Measurements from ENCODE around the gene ALOX12. TPM values are rescaled to one million over a fixed set of nuclear protein-coding genes. Genes with fewer than 3 reads are reported as not detected.

The ALOX12 gene
- total RNA-seq, 6 experiments from 2014 or later: not detected

- Mint-ChIP-seq H3K27me3 (ENCODE audit: insufficient read depth) (no peaks in the 10 kb centered on the region; the same call in none of the 2 replicates), H3K27ac (no peak overlapping the region), H3K4me3 (no peak overlapping the region), H3K9me3 (peaks cover 7% of the 10 kb centered on the region; the same call in 1 of the 2 replicates), H3K36me3 (ENCODE audit: low read depth) (peaks cover 19% of the 10 kb centered on the region), H3K4me1 (ENCODE audit: low read depth) (peaks cover 42% of the 10 kb centered on the region)
- TF ChIP-seq, protein P1, sequence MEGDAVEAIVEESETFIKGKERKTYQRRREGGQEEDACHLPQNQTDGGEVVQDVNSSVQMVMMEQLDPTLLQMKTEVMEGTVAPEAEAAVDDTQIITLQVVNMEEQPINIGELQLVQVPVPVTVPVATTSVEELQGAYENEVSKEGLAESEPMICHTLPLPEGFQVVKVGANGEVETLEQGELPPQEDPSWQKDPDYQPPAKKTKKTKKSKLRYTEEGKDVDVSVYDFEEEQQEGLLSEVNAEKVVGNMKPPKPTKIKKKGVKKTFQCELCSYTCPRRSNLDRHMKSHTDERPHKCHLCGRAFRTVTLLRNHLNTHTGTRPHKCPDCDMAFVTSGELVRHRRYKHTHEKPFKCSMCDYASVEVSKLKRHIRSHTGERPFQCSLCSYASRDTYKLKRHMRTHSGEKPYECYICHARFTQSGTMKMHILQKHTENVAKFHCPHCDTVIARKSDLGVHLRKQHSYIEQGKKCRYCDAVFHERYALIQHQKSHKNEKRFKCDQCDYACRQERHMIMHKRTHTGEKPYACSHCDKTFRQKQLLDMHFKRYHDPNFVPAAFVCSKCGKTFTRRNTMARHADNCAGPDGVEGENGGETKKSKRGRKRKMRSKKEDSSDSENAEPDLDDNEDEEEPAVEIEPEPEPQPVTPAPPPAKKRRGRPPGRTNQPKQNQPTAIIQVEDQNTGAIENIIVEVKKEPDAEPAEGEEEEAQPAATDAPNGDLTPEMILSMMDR (IDR thresholded peaks at IDR 0.05): no peak
- DNase-seq: no peak
These were observed 21.3 kb downstream of the ALOX12 start for GRCh38 chr17:7016886-7017826.

DNA sequence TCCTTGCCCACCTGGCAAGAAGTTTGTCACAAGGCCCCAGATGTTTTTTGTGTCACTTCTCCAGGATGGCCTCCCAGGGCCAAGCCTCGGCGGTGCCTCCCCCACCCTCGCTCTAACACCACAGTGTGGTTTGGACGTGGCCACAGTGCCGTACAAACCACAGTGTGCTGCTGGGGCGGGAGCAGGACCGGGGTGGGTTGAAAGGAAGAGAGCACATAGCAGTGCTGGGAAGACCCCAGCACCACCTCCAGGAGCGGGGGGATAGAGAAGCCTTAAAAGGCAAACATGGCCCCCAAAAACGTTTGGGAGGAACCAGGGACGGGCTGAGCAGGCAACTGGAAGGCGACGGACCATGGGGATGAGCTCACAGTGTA is 22.0 kb downstream of the ALOX12 start:
- H3K9me3 Mint-ChIP-seq: peaks cover 7% of the 10 kb centered on the region; the same call in 1 of the 2 replicates
- DNase-seq: no peak
- H3K36me3 Mint-ChIP-seq (ENCODE audit: low read depth): peaks cover 18% of the 10 kb centered on the region
- no peak overlapping the region; the same call in 1 of the 2 replicates for H3K27ac Mint-ChIP-seq
- peaks cover 2% of the 10 kb centered on the region for H3K27me3 Mint-ChIP-seq (ENCODE audit: insufficient read depth)
- H3K4me1 Mint-ChIP-seq (ENCODE audit: low read depth): peaks cover 42% of the 10 kb centered on the region
- TF ChIP-seq, protein P1 (IDR thresholded peaks at IDR 0.05): no peak
- H3K4me3 Mint-ChIP-seq: no peak overlapping the region

DNA sequence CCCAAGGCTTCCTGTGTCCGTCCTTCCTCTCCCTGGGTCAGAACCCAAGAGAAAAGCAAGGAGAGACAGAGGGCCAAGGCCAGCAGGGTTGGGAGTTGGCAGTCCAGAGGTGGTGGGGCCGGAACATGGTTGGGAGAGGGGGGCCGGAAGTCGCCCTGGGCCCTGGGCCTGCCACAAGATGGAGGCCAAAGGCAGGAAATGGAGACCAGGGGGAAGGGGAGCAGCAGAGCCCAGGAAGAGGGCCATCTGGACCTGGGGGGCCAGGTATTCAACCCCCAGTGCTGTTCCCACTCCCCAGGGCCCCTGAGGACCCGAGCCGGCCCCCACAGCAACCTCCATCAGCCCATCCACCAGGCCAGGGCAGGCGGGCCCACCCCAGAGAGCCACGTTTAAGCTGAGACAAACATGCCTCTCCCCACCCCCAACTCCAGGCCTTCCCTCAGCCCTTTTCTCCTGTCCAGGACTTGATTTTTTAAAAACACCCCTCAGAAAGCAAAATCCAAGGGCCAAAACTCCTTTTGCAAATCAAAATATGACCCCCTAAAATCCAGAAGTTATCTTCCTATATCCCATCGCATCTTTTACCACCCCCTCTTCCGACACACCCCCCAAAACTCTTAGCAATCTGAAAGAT is 22.6 kb downstream of the ALOX12 start:
- no peak for DNase-seq
- Mint-ChIP-seq H3K36me3 (ENCODE audit: low read depth) (peaks cover 11% of the 10 kb centered on the region), H3K27me3 (ENCODE audit: insufficient read depth) (peaks cover 7% of the 10 kb centered on the region), H3K4me3 (no peak overlapping the region), H3K27ac (no peak overlapping the region), H3K9me3 (peaks cover 7% of the 10 kb centered on the region; the same call in 1 of the 2 replicates), H3K4me1 (ENCODE audit: low read depth) (peaks cover 36% of the 10 kb centered on the region)
- TF ChIP-seq, protein P1 (IDR thresholded peaks at IDR 0.05): no peak

GRCh38 chr17:7019367-7019766 is 23.5 kb downstream of the ALOX12 start:
- DNase-seq: no peak
- Mint-ChIP-seq H3K36me3 (ENCODE audit: low read depth) (peaks cover 2% of the 10 kb centered on the region), H3K4me1 (ENCODE audit: low read depth) (peaks cover 27% of the 10 kb centered on the region), H3K9me3 (peaks cover 2% of the 10 kb centered on the region; the same call in 1 of the 2 replicates), H3K27ac (peak overlapping the region; percentile 61), H3K27me3 (ENCODE audit: insufficient read depth) (peaks cover 7% of the 10 kb centered on the region), H3K4me3 (peak overlapping the region; percentile 74; the same call in 1 of the 2 replicates)
- TF ChIP-seq, protein P1 (IDR thresholded peaks at IDR 0.05): no peak

GRCh38 chr17:7019839-7020519 is 24.1 kb downstream of the ALOX12 start:
- H3K4me3 Mint-ChIP-seq: peak overlapping the region; percentile 74
- TF ChIP-seq, protein P1 (IDR thresholded peaks at IDR 0.05): no peak
- H3K4me1 Mint-ChIP-seq (ENCODE audit: low read depth): peaks cover 25% of the 10 kb centered on the region
- peaks cover 7% of the 10 kb centered on the region for H3K27me3 Mint-ChIP-seq (ENCODE audit: insufficient read depth)
- H3K9me3 Mint-ChIP-seq: no peaks in the 10 kb centered on the region
- H3K36me3 Mint-ChIP-seq (ENCODE audit: low read depth): no peaks in the 10 kb centered on the region
- peak overlapping the region; percentile 71 for H3K27ac Mint-ChIP-seq
- no peak for DNase-seq

Measured in HFFc6 (cell line).